Activated T-cell treated with anti-CD3 and anti-CD28 coated beads, Interleukin-2, amount 50 U/mL, for 72 hours (primary cell): Measurements from ENCODE around the gene HINFP. TPM values are rescaled to one million over a fixed set of nuclear protein-coding genes. Genes with fewer than 3 reads are reported as not detected.

ENCODE experiments used
- ATAC-seq, 2 donors: fragments of 150-1000 bp; cut with Tn5 transposase; replicated peaks in 1 of 2; 2 replicates each; pipeline ENCODE4 v1.10.0; 2021; ENCODE audit warnings: moderate library complexity in 2 of 2, mild to moderate bottlenecking in 1 of 2
- DNase-seq, 2 donors: peaks; one replicate each; pipeline ENCODE4 v3.0.0; 2021 to 2022; ENCODE audit warnings: mixed read lengths in 1 of 2
- H3K27ac Mint-ChIP-seq: one replicate; pipeline ENCODE4 v1.8.0; 2022; ENCODE audit warnings: mild to moderate bottlenecking, moderate library complexity, mixed read lengths
- H3K27me3 Mint-ChIP-seq: one replicate; pipeline ENCODE4 v1.8.0; 2022; ENCODE audit warnings: low read depth, mixed read lengths
- H3K36me3 Mint-ChIP-seq, 2 donors: one replicate each; pipeline ENCODE4 v1.8.0; 2022; ENCODE audit warnings: mixed read lengths in 2 of 2, mild to moderate bottlenecking in 1 of 2; ENCODE audit not compliant: insufficient read depth in 2 of 2
- H3K4me1 Mint-ChIP-seq: one replicate; pipeline ENCODE4 v1.8.0; 2022; ENCODE audit warnings: low read depth, mixed read lengths
- H3K4me3 Mint-ChIP-seq, 2 donors: one replicate each; pipeline ENCODE4 v1.8.0; 2022; ENCODE audit warnings: mild to moderate bottlenecking in 2 of 2, mixed read lengths in 2 of 2, moderate library complexity in 2 of 2
- H3K9me3 Mint-ChIP-seq, 2 donors: one replicate each; pipeline ENCODE4 v1.8.0; 2022; ENCODE audit warnings: mixed read lengths in 2 of 2
- total RNA-seq, 2 donors: library from RNA; stranded (reverse); gene quantifications; one replicate each; pipeline ENCODE4 v1.2.3, GENCODE V29; 2022

The HINFP gene
- total RNA-seq: 10 to 100 TPM; 31.9 to 34.1 TPM

DNA sequence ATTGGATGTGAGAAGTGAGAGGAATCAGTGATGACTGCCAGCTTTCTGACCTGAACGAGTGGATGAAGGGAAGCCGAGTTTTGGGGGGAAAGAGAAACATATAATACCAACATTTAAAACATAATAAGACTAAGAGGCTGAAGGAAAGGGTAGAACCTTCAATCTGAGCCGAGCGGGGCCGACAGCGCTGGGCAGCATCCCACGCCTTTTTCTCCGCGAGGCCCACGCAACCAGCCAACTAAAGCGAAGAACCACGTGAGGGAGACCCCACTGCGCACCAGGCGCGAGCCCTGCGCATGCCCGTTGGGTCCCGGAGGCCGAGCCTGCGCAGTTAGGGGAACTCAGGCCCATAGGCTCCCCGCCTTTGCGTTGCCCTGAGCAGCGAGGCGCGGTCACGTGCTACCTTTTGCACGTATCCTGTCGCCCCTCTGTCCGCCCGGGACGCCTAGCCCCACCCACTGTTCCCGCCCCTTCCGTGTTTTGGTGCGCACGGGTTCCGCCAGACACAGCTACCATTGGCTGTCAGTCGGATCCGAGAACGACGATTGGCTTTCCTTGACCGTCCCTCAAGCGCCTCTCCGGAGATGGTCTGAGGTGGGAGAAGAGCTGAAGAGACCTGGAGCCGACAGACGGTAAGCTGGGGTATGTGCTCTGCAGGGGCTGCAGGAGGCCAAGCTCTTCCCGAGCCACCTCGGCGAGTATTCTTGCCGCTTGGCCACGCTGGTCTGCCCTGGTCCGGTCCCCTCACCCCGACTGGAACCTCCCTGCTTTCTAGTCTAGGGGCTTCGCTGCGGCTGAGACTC, at the start of gene HINFP:
Gene HINFP (plus strand): TSS at position 573 of the 803 bp plus-strand sequence. CDS start 5,365 bp downstream, outside the sequence.
- peaks cover 2 to 6% of the 10 kb centered on the region in 2 donors for H3K36me3 Mint-ChIP-seq
- peak within 1 kb of the TSS; percentile 91 for H3K27ac Mint-ChIP-seq
- no peaks in the 10 kb centered on the region for H3K9me3 Mint-ChIP-seq
- H3K4me1 Mint-ChIP-seq: peaks cover 39% of the 10 kb centered on the region
- peak; percentile 97 to 98 for ATAC-seq
- H3K27me3 Mint-ChIP-seq: no peaks in the 10 kb centered on the region
- DNase-seq: peak; percentile 99 to 100
- H3K4me3 Mint-ChIP-seq: peak within 1 kb of the TSS; percentile 94

- DNase-seq (no peak), ATAC-seq (no peak)
- Mint-ChIP-seq H3K4me3 (no peak overlapping the region), H3K36me3 (peaks cover 2 to 7% of the 10 kb centered on the region in 2 donors), H3K4me1 (no peaks in the 10 kb centered on the region), H3K27ac (no peak overlapping the region), H3K9me3 (no peaks in the 10 kb centered on the region), H3K27me3 (no peaks in the 10 kb centered on the region)
Observed at GRCh38 chr11:119077839-119078238, 43.5 kb upstream of the HINFP start.

DNA sequence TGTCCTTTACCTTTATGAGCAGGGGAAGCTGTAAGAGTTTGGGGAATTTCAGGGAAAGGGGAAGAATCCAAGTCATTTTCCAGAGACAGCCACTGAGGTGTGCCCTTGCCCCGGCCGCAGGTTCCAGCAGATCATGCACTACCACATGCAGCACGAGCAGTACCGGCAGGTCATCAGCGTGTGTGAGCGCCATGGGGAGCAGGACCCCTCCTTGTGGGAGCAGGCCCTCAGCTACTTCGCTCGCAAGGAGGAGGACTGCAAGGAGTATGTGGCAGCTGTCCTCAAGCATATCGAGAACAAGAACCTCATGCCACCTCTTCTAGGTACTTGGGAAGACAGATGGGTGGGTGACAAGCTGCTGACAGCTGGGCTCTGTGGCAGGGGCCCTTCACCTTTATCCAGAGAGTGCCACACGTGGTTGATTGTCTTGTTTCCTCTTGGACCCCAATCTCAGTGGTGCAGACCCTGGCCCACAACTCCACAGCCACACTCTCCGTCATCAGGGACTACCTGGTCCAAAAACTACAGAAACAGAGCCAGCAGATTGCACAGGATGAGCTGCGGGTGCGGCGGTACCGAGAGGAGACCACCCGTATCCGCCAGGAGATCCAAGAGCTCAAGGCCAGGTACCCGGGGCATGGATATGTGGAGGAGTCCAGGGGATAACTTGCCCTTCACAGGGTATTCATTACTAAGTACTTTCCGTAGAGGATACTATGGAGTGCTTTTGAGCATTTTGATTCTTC, 42.5 kb upstream of the HINFP start:
- Mint-ChIP-seq H3K9me3 (no peaks in the 10 kb centered on the region), H3K4me1 (no peaks in the 10 kb centered on the region), H3K27me3 (no peaks in the 10 kb centered on the region), H3K36me3 (peaks cover 2 to 6% of the 10 kb centered on the region in 2 donors), H3K27ac (no peak overlapping the region), H3K4me3 (no peak overlapping the region)
- ATAC-seq: no peak
- DNase-seq: no peak

DNA sequence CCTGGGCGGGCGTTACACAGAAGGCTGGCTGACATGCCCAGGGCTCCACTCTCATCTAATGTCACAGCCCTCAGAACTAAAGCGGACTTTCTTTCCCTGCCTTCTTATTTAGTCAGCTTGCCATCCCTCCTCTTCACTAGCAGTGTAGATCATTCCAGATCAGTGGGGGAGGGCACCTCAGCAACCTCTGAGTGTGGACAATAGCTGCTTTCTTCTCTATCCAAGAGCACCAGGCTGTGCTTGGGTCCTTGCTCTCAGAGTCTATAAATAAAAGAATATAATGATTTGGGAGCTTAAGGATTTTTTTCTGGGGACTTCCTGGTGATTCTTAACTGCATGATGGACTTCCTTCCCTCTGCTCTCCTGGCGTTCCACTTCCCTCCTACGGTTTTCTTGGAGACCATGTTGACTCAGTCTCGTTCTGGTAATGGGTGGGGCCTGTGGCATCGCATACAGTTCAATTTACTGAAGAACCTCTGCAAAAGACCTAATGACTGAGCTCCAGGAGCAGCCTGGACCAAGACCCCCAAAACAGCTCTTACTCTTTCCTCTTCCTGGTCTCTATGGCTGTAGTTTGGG, 39.6 kb upstream of the HINFP start:
- ATAC-seq: no peak
- Mint-ChIP-seq H3K27ac (peak overlapping the region; percentile 12), H3K4me1 (peaks cover 9% of the 10 kb centered on the region), H3K36me3 (peaks cover 2 to 4% of the 10 kb centered on the region in 2 donors), H3K4me3 (no peak overlapping the region), H3K27me3 (no peaks in the 10 kb centered on the region), H3K9me3 (no peaks in the 10 kb centered on the region)
- no peak for DNase-seq

DNA sequence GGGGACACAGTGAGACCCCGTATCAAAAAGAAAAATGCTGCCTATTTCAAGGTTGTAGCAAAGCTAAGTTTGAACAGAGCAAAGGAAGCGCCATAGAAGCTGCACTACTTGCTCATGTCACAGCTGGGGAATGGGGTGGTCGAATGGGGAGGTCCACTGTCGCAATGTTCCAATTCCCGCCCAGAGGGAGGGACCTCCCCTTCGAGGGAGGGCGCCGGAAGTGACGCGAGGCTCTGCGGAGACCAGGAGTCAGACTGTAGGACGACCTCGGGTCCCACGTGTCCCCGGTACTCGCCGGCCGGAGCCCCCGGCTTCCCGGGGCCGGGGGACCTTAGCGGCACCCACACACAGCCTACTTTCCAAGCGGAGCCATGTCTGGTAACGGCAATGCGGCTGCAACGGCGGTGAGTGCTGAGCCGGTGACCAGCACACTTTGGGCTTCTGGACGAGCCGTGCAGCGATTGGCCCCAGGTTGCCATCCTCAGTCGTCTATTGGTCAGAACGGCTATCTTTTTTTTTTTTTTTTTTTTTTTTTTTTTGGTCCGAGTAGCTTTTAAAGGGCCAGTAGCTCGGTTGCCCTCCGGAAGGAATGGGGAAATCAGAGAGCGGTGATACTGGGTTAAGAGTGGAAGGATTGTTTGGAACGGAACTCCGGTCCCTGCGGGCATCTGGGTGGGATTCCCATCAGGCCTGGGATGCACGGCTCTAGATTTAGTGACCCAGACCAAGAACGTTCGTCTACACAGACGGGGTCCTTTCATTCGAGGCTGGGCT, 36.5 kb upstream of the HINFP start, which contains the start of gene HMBS:
Gene HMBS (plus strand): TSS at position 219 of the 774 bp plus-strand sequence. CDS start 153 bp downstream, at position 372.
- DNase-seq (peak; percentile 91 to 93), ATAC-seq (peak; percentile 92)
- Mint-ChIP-seq H3K36me3 (peaks cover 0 to 4% of the 10 kb centered on the region in 2 donors), H3K27ac (peak within 1 kb of the TSS; percentile 94), H3K27me3 (no peaks in the 10 kb centered on the region), H3K9me3 (no peaks in the 10 kb centered on the region), H3K4me3 (peak within 1 kb of the TSS; percentile 93 to 99), H3K4me1 (peaks cover 25% of the 10 kb centered on the region)

DNA sequence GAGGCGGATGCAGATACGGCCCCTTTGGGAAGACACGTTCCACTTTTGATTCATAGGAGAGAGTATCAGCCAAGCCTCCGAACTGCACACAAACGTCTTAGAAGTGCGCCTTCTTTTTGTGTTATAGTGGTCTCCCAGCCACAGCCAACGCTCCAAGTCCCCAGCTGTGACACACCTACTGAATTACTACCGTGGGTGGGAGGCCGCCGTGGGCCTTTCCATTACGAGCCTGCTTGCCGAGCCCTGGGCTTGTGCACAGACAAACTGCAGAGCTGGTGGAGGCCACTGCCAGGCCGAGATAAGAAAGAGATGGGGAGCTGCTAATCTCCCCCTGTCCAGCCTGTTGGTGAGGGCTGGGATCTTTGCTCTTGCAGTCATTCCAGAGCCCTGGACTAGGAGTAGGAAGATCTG, 35.9 kb upstream of the HINFP start:
- DNase-seq: peak; percentile 47 to 48
- H3K36me3 Mint-ChIP-seq: peaks cover 0 to 2% of the 10 kb centered on the region in 2 donors

GRCh38 chr11:119087123-119087522, 34.3 kb upstream of the HINFP start:
- Mint-ChIP-seq H3K36me3 (peaks cover under 1 to 1% of the 10 kb centered on the region in 2 donors), H3K27me3 (no peaks in the 10 kb centered on the region), H3K4me1 (peaks cover 26% of the 10 kb centered on the region), H3K4me3 (no peak overlapping the region), H3K27ac (no peak overlapping the region), H3K9me3 (no peaks in the 10 kb centered on the region)
- ATAC-seq (no peak), DNase-seq (no peak)

More for the DNA sequence above, 35.9 kb upstream of the HINFP start:
- peaks cover 25% of the 10 kb centered on the region for H3K4me1 Mint-ChIP-seq
- no peaks in the 10 kb centered on the region for H3K27me3 Mint-ChIP-seq
- ATAC-seq: peak; percentile 33 to 47
- H3K27ac Mint-ChIP-seq: peak overlapping the region; percentile 94
- peak overlapping the region; percentile 93 to 99 for H3K4me3 Mint-ChIP-seq
- H3K9me3 Mint-ChIP-seq: no peaks in the 10 kb centered on the region

GRCh38 chr11:119087747-119088241, 33.6 kb upstream of the HINFP start:
- no peak for DNase-seq
- no peak for ATAC-seq
- no peaks in the 10 kb centered on the region for H3K9me3 Mint-ChIP-seq
- H3K4me3 Mint-ChIP-seq: peak overlapping the region in 1 of 2 donors; percentile 12
- no peaks in the 10 kb centered on the region for H3K27me3 Mint-ChIP-seq
- no peak overlapping the region for H3K27ac Mint-ChIP-seq
- H3K4me1 Mint-ChIP-seq: peaks cover 32% of the 10 kb centered on the region
- H3K36me3 Mint-ChIP-seq: peaks cover 4% of the 10 kb centered on the region in 2 donors

- Mint-ChIP-seq H3K27ac (no peak overlapping the region), H3K36me3 (peaks cover 6% of the 10 kb centered on the region in 2 donors), H3K4me1 (peaks cover 37% of the 10 kb centered on the region), H3K4me3 (no peak overlapping the region), H3K27me3 (no peaks in the 10 kb centered on the region), H3K9me3 (no peaks in the 10 kb centered on the region)
- ATAC-seq (no peak), DNase-seq (no peak)
Observed at GRCh38 chr11:119088406-119088805, 33.0 kb upstream of the HINFP start.

DNA sequence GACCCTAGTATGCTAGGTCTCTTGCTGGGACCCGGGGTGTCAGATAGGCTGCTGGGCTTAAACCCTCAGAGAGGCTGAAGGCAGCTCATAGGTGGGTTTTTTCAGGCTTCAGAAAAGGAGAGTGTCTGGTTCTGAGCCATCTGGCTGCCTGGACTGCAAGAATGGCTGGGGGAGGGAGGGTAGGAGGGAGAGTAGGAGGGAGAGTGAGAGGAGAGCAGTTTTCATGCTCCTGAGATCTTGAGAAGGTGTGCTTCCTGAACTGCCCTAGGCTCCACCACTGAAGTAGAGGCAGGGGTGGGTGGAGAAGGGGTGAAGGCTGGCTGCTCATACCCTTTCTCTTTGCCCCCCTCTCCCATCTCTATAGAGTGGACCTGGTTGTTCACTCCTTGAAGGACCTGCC, 32.1 kb upstream of the HINFP start:
- ATAC-seq (no peak), DNase-seq (no peak)
- Mint-ChIP-seq H3K9me3 (no peaks in the 10 kb centered on the region), H3K4me1 (peaks cover 40% of the 10 kb centered on the region), H3K27me3 (no peaks in the 10 kb centered on the region), H3K27ac (no peak overlapping the region), H3K4me3 (no peak overlapping the region), H3K36me3 (peaks cover 12 to 13% of the 10 kb centered on the region in 2 donors)

DNA sequence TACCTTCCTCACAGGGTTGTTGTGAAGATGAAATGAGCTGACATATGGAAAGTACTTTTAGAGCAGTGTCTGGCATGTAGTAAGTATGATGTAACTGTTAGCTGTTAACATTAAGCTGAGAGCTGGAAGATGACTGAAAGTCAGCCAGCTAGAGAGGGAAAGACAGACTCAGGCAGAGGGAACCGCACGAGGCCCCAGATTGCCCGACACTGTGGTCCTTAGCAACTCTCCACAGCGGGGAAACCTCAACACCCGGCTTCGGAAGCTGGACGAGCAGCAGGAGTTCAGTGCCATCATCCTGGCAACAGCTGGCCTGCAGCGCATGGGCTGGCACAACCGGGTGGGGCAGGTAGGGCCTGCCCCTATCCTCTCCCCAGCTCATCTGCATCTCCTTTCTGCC, 30.2 kb upstream of the HINFP start:
- Mint-ChIP-seq H3K4me3 (no peak overlapping the region), H3K27me3 (no peaks in the 10 kb centered on the region), H3K9me3 (no peaks in the 10 kb centered on the region), H3K36me3 (peaks cover 15 to 17% of the 10 kb centered on the region in 2 donors), H3K4me1 (peaks cover 45% of the 10 kb centered on the region), H3K27ac (peak overlapping the region; percentile 19)
- no peak for DNase-seq
- ATAC-seq: no peak
